Measurements from ENCODE around the gene PRSS36. TPM values are rescaled to one million over a fixed set of nuclear protein-coding genes. Genes with fewer than 3 reads are reported as not detected.
A peak's percentile ranks its signal among the peaks of the same experiment; 100 is the strongest.
"Not testable (repeated sequence)": the region's sequence is repeated elsewhere in the genome, so short reads cannot be mapped to it uniquely, and the experiment has no call there.

PRSS36 gene
- polyA plus RNA-seq, 1 experiment: 0.24 TPM

- no peak for TF ChIP-seq CTCF (IDR thresholded peaks at IDR 0.05; ENCODE audit: low read depth, low read length)
- peak overlapping the region; percentile 95 for H3K4me3 ChIP-seq (ENCODE audit: low read depth, low read length)
- no peaks in the 10 kb centered on the region for H3K27me3 ChIP-seq (ENCODE audit: control insufficient read depth, insufficient read depth, low read length)
- peak overlapping the region; percentile 91 for H3K27ac ChIP-seq (ENCODE audit: low read depth, low read length)
- ChIA-PET POLR2A (interaction anchor here (0.5 to 2.7 kb wide), 43 partner anchors 8 to 694 kb away, joined by 3 to 75 read pairs (median 6); partner anchors contain the start of genes ARMC5, HSD3B7, KAT8 and PYCARD), CTCF (interaction anchor here (1.7 kb wide), 1 partner anchor 37 kb away, joined by 7 read pairs; no protein-coding TSS in a partner anchor)
- DNase-seq (ENCODE audit: low read depth, low spot score): no peak
- H3K9me3 ChIP-seq (ENCODE audit: control insufficient read depth, insufficient read depth, low read length): no peaks in the 10 kb centered on the region; the same call in 1 of the 2 replicates
Measured at GRCh38 chr16:31179219-31179746, 29.4 kb upstream of the PRSS36 start.

DNA sequence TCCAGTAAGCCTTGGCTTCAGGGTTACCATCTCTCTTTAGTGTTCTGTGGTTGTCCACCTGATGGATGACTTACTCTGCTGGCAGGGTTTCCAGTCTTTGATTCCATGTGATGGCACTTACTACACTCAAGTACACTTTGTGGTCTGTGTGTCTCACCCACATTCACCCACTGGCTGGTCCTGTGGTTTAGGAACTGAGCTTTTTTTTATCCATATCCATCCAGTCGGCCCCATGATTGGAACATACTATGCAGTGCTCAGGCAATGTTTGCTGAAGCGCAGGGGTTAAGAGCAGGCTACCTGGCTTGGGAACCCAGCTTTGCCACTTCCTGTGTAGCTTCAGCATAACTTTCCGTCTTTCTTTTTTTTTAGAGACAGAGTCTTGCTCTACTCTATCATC lies 27.3 kb upstream of the PRSS36 start:
- ChIA-PET POLR2A (interaction anchor here (0.6 kb wide), 1 partner anchor 52 kb away, joined by 5 read pairs; no protein-coding TSS in a partner anchor), CTCF (interaction anchor here (2.3 kb wide), 1 partner anchor 35 kb away, joined by 16 read pairs; no protein-coding TSS in a partner anchor)
- Histone ChIP-seq H3K9me3 (ENCODE audit: control insufficient read depth, insufficient read depth, low read length) (no peaks in the 10 kb centered on the region; the same call in 1 of the 2 replicates), H3K4me3 (ENCODE audit: low read depth, low read length) (no peak overlapping the region), H3K27ac (ENCODE audit: low read depth, low read length) (no peak overlapping the region), H3K27me3 (ENCODE audit: control insufficient read depth, insufficient read depth, low read length) (no peaks in the 10 kb centered on the region)
- TF ChIP-seq CTCF (IDR thresholded peaks at IDR 0.05; ENCODE audit: low read depth, low read length): no peak
- no peak for DNase-seq (ENCODE audit: low read depth, low spot score)

DNA sequence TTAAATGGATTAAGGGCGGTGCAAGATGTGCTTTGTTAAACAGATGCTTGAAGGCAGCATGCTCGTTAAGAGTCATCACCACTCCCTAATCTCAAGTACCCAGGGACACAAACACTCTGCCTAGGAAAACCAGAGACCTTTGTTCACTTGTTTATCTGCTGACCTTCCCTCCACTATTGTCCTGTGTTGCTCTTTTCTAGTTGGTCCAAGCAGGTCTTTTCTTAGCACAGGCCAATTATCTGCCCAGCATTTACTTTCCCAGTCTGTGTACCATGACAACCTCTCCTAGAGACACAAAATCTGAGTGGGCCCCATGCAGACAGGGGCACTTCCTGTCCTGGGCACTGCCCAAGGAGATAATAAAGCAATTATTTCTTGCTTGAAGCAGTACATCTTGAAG lies 20.2 kb upstream of the PRSS36 start:
- H3K9me3 ChIP-seq (ENCODE audit: control insufficient read depth, insufficient read depth, low read length); H3K27ac ChIP-seq (ENCODE audit: low read depth, low read length); POLR2A ChIA-PET; DNase-seq (ENCODE audit: low read depth, low spot score); H3K27me3 ChIP-seq (ENCODE audit: control insufficient read depth, insufficient read depth, low read length); CTCF ChIA-PET; H3K4me3 ChIP-seq (ENCODE audit: low read depth, low read length): not testable (repeated sequence)

GRCh38 chr16:31168848-31169247 lies 19.0 kb upstream of the PRSS36 start:
- POLR2A ChIA-PET: interaction anchor here (1.5 kb wide), 1 partner anchor 11 kb away, joined by 6 read pairs; the partner anchor contains the start of gene FUS
- CTCF ChIA-PET: no interaction called here

GRCh38 chr16:31167315-31167714 lies 17.4 kb upstream of the PRSS36 start:
- Histone ChIP-seq H3K4me3 (ENCODE audit: low read depth, low read length) (no peak overlapping the region), H3K9me3 (ENCODE audit: control insufficient read depth, insufficient read depth, low read length) (no peaks in the 10 kb centered on the region), H3K27ac (ENCODE audit: low read depth, low read length) (no peak overlapping the region), H3K27me3 (ENCODE audit: control insufficient read depth, insufficient read depth, low read length) (peaks cover 9% of the 10 kb centered on the region)
- no peak for TF ChIP-seq CTCF (IDR thresholded peaks at IDR 0.05; ENCODE audit: low read depth, low read length)
- ChIA-PET CTCF (no interaction called here), POLR2A (interaction anchor here (0.7 to 1.9 kb wide), 2 partner anchors 13 to 276 kb away, joined by 4 to 5 read pairs; partner anchors contain the start of gene ZNF843)
- DNase-seq (ENCODE audit: low read depth, low spot score): no peak

More at GRCh38 chr16:31168848-31169247, 19.0 kb upstream of the PRSS36 start:
- Histone ChIP-seq H3K4me3 (ENCODE audit: low read depth, low read length) (no peak overlapping the region), H3K27ac (ENCODE audit: low read depth, low read length) (no peak overlapping the region), H3K27me3 (ENCODE audit: control insufficient read depth, insufficient read depth, low read length) (peaks cover 5% of the 10 kb centered on the region), H3K9me3 (ENCODE audit: control insufficient read depth, insufficient read depth, low read length) (no peaks in the 10 kb centered on the region)
- TF ChIP-seq CTCF (IDR thresholded peaks at IDR 0.05; ENCODE audit: low read depth, low read length): no peak
- no peak for DNase-seq (ENCODE audit: low read depth, low spot score)

Measured in AG04450 (cell line).